Measurements from ENCODE around the gene SMO.
"Not testable (repeated sequence)": the region's sequence is repeated elsewhere in the genome, so short reads cannot be mapped to it uniquely, and the experiment has no call there.

SMO gene

GRCh38 chr7:129210256-129210988 lies 22.0 kb downstream of the SMO start:
- DNase-seq, result peak; percentile 83

GRCh38 chr7:129210989-129211312 lies 22.5 kb downstream of the SMO start:
- DNase-seq, result no peak

GRCh38 chr7:129212126-129212525 lies 23.7 kb downstream of the SMO start:
- DNase-seq, result no peak

- no peak for DNase-seq
Measured at GRCh38 chr7:129212596-129212995, 24.2 kb downstream of the SMO start.

- DNase-seq, result peak; percentile 20
Measured at GRCh38 chr7:129213828-129214227, 25.4 kb downstream of the SMO start.

- DNase-seq, result not testable (repeated sequence)
Measured at GRCh38 chr7:129215691-129216090, 27.3 kb downstream of the SMO start.

GRCh38 chr7:129216101-129216715 lies 27.8 kb downstream of the SMO start:
- not testable (repeated sequence) for DNase-seq

GRCh38 chr7:129216821-129217416 lies 28.5 kb downstream of the SMO start:
- not testable (repeated sequence) for DNase-seq

GRCh38 chr7:129218514-129219062 lies 30.2 kb downstream of the SMO start:
- DNase-seq, result peak; percentile 85

GRCh38 chr7:129219166-129219565 lies 30.7 kb downstream of the SMO start:
- DNase-seq, result not testable (repeated sequence)

GRCh38 chr7:129222064-129222463 lies 33.6 kb downstream of the SMO start:
- no peak for DNase-seq

- DNase-seq, result peak; percentile 98
Measured at GRCh38 chr7:129224251-129225205, 36.1 kb downstream of the SMO start, which contains the start of gene AHCYL2. Gene AHCYL2 (plus strand): TSS chr7:129225030.

- peak; percentile 73 for DNase-seq
Measured at GRCh38 chr7:129225206-129225930, 36.9 kb downstream of the SMO start.

- DNase-seq, result peak; percentile 13
Measured at GRCh38 chr7:129225931-129226572, 37.6 kb downstream of the SMO start.

- no peak for DNase-seq
Measured at GRCh38 chr7:129227646-129228578, 39.5 kb downstream of the SMO start.

- DNase-seq, result no peak
Measured at GRCh38 chr7:129228633-129229032, 40.2 kb downstream of the SMO start.

- no peak for DNase-seq
Measured at GRCh38 chr7:129231666-129232065, 43.2 kb downstream of the SMO start.

- no peak for DNase-seq
Measured at GRCh38 chr7:129238546-129238945, 50.1 kb downstream of the SMO start.

- DNase-seq, result no peak
Measured at GRCh38 chr7:129240119-129240820, 51.8 kb downstream of the SMO start.

GRCh38 chr7:129244220-129244619 lies 55.8 kb downstream of the SMO start:
- no peak for DNase-seq

All from stimulated activated CD4-positive, alpha-beta T cell treated with anti-CD3 and anti-CD28 coated beads, Interleukin-15, amount 100 ng/mL, for 24 hours (primary cell).